ENCODE results near the gene ARHGAP15. TPM values are rescaled to one million over a fixed set of nuclear protein-coding genes. Genes with fewer than 3 reads are reported as not detected.

ARHGAP15 gene
- total RNA-seq, 1 experiment from 2014 or later: not detected

- H3K4me1 ChIP-seq (replicated peaks; ENCODE audit: insufficient read depth): no peaks in the 10 kb centered on the region
- H3K9me2 ChIP-seq (ENCODE audit: insufficient read depth): no peaks in the 10 kb centered on the region
- ChIA-PET POLR2A (ENCODE audit: unreplicated experiment) (no interaction called here), CTCF (no interaction called here)
- no peaks in the 10 kb centered on the region for H3F3A ChIP-seq (ENCODE audit: insufficient read depth, low read depth)
- TF ChIP-seq EZH2 (IDR thresholded peaks at IDR 0.05; ENCODE audit: low read depth) (no peak), CTCF (conservative IDR thresholded peaks at IDR 0.05) (no peak)
- H3K9me3 ChIP-seq (ENCODE audit: insufficient read depth, low read depth): no peaks in the 10 kb centered on the region
- H4K20me1 ChIP-seq (ENCODE audit: insufficient read depth): no peaks in the 10 kb centered on the region
- H3K79me2 ChIP-seq (ENCODE audit: low read depth): no peaks in the 10 kb centered on the region
- intact Hi-C loops (cut with micrococcal nuclease; ENCODE audit: unreplicated experiment): loop anchor here (5.0 kb wide), 1 partner anchor 213 kb away; no protein-coding TSS in a partner anchor
- no peak overlapping the region for H2AFZ ChIP-seq
- H3K27ac ChIP-seq: no peak overlapping the region
- no peak overlapping the region for H3K4me3 ChIP-seq
- no TSS peak for BruUV-seq (replicated peaks)
- H3K36me3 ChIP-seq (ENCODE audit: low read depth): no peaks in the 10 kb centered on the region
- no peaks in the 10 kb centered on the region for H3K27me3 ChIP-seq (ENCODE audit: insufficient read depth, low read depth)
- DNase-seq: no peak
- no peak overlapping the region for H3K4me2 ChIP-seq
These were observed 560.3 kb downstream of the ARHGAP15 start for GRCh38 chr2:143689541-143689940.

- Histone ChIP-seq H3F3A (ENCODE audit: insufficient read depth, low read depth) (no peaks in the 10 kb centered on the region), H3K27me3 (ENCODE audit: insufficient read depth, low read depth) (no peaks in the 10 kb centered on the region), H3K9me2 (ENCODE audit: insufficient read depth) (no peaks in the 10 kb centered on the region), H3K27ac (no peak overlapping the region), H3K9me3 (ENCODE audit: insufficient read depth, low read depth) (no peaks in the 10 kb centered on the region), H3K4me3 (no peak overlapping the region), H3K4me2 (no peak overlapping the region), H2AFZ (no peak overlapping the region), H3K36me3 (ENCODE audit: low read depth) (no peaks in the 10 kb centered on the region), H3K79me2 (ENCODE audit: low read depth) (no peaks in the 10 kb centered on the region), H3K4me1 (replicated peaks; ENCODE audit: insufficient read depth) (no peaks in the 10 kb centered on the region), H4K20me1 (ENCODE audit: insufficient read depth) (no peaks in the 10 kb centered on the region)
- ChIA-PET POLR2A (ENCODE audit: unreplicated experiment) (no interaction called here), CTCF (no interaction called here)
- DNase-seq: no peak
- no TSS peak for BruUV-seq (replicated peaks)
- TF ChIP-seq EZH2 (IDR thresholded peaks at IDR 0.05; ENCODE audit: low read depth) (no peak), CTCF (conservative IDR thresholded peaks at IDR 0.05) (no peak)
- intact Hi-C loops (cut with micrococcal nuclease; ENCODE audit: unreplicated experiment): no loop called here
These were observed 561.0 kb downstream of the ARHGAP15 start for GRCh38 chr2:143690235-143690634.

GRCh38 chr2:143691121-143691520 lies 561.9 kb downstream of the ARHGAP15 start:
- Histone ChIP-seq H3K4me1 (replicated peaks; ENCODE audit: insufficient read depth) (no peaks in the 10 kb centered on the region), H3K27me3 (ENCODE audit: insufficient read depth, low read depth) (no peaks in the 10 kb centered on the region), H3K79me2 (ENCODE audit: low read depth) (no peaks in the 10 kb centered on the region), H3F3A (ENCODE audit: insufficient read depth, low read depth) (no peaks in the 10 kb centered on the region), H3K9me3 (ENCODE audit: insufficient read depth, low read depth) (no peaks in the 10 kb centered on the region), H2AFZ (no peak overlapping the region), H4K20me1 (ENCODE audit: insufficient read depth) (no peaks in the 10 kb centered on the region), H3K4me2 (no peak overlapping the region), H3K4me3 (no peak overlapping the region), H3K27ac (no peak overlapping the region), H3K9me2 (ENCODE audit: insufficient read depth) (no peaks in the 10 kb centered on the region), H3K36me3 (ENCODE audit: low read depth) (no peaks in the 10 kb centered on the region)
- intact Hi-C loops (cut with micrococcal nuclease; ENCODE audit: unreplicated experiment): no loop called here
- CTCF ChIA-PET: no interaction called here
- DNase-seq: no peak
- BruUV-seq (replicated peaks): no TSS peak
- POLR2A ChIA-PET (ENCODE audit: unreplicated experiment): no interaction called here
- no peak for TF ChIP-seq EZH2 (IDR thresholded peaks at IDR 0.05; ENCODE audit: low read depth)
- no peak for TF ChIP-seq CTCF (conservative IDR thresholded peaks at IDR 0.05)
